Naive thymus-derived CD8-positive, alpha-beta T cell (primary cell): ENCODE measurements around the gene NCBP2. TPM values are rescaled to one million over a fixed set of nuclear protein-coding genes. Genes with fewer than 3 reads are reported as not detected.

Experiments used
- ATAC-seq, 2 donors: fragments of 150-1000 bp; cut with Tn5 transposase in 1 of 2; sonication (Bioruptor Pico), chemical (Tn5 transposase) in 1 of 2; 1 replicate in 1 of 2; 2 replicates in 1 of 2; pipeline ENCODE4 v1.10.0; 2021; ENCODE audit warnings: mild to moderate bottlenecking in 2 of 2, moderate library complexity in 2 of 2
- POLR2A ChIA-PET: fragments of 350-600 bp; sonication (Branson Sonifier 250); formaldehyde crosslinking; loops from one replicate; lab custom pipeline; 2021; ENCODE audit warnings: antibody characterized with exemption; lab: Charles Lee
- DNase-seq, 10 donors: peaks; one replicate each; pipeline versions ENCODE4 v3.0.0 to v3.0.0-alpha.2; 2020 to 2022
- H3K27ac Mint-ChIP-seq, 10 donors: one replicate each; pipeline ENCODE4 v1.8.0; 2020 to 2022; ENCODE audit warnings: mild to moderate bottlenecking in 10 of 10, mixed read lengths in 10 of 10, moderate library complexity in 4 of 10, inconsistent platforms in 1 of 10
- H3K27me3 Mint-ChIP-seq, 5 donors: one replicate each; pipeline ENCODE4 v1.8.0; 2021 to 2022; ENCODE audit warnings: mixed read lengths in 5 of 5
- H3K36me3 Mint-ChIP-seq, 3 donors: one replicate each; pipeline ENCODE4 v1.8.0; 2020 to 2022; ENCODE audit warnings: mixed read lengths in 3 of 3, mild to moderate bottlenecking in 2 of 3, inconsistent platforms in 1 of 3
- H3K4me1 Mint-ChIP-seq, 4 donors: one replicate each; pipeline ENCODE4 v1.8.0; 2021 to 2022; ENCODE audit warnings: mixed read lengths in 4 of 4
- H3K4me3 Mint-ChIP-seq, 10 donors: one replicate each; pipeline ENCODE4 v1.8.0; 2020 to 2022; ENCODE audit warnings: mild to moderate bottlenecking in 10 of 10, mixed read lengths in 10 of 10, moderate library complexity in 6 of 10, inconsistent platforms in 1 of 10
- H3K9me3 Mint-ChIP-seq, 9 donors: one replicate each; pipeline ENCODE4 v1.8.0; 2020 to 2022; ENCODE audit warnings: mixed read lengths in 9 of 9, mild to moderate bottlenecking in 3 of 9, inconsistent platforms in 1 of 9, moderate library complexity in 1 of 9
- polyA plus RNA-seq, 3 donors: library from polyadenylated mRNA; unstranded; fragments of 300-500 nt; fragmentation: Illumina TruSeq; gene quantifications; one replicate each; pipeline ENCODE4 v1.2.3, GENCODE V29; 2021
- total RNA-seq, 8 experiments: library from RNA in 2 of 8; stranded (reverse) in 2 of 8; gene quantifications; one replicate each; pipeline ENCODE4 v1.2.3 and lab custom pipeline; 2021 to 2026

The NCBP2 gene
- total and polyA plus RNA-seq, 5 experiments from 2014 or later, result 54.9 to 87.0 (median 80.5) TPM

DNA sequence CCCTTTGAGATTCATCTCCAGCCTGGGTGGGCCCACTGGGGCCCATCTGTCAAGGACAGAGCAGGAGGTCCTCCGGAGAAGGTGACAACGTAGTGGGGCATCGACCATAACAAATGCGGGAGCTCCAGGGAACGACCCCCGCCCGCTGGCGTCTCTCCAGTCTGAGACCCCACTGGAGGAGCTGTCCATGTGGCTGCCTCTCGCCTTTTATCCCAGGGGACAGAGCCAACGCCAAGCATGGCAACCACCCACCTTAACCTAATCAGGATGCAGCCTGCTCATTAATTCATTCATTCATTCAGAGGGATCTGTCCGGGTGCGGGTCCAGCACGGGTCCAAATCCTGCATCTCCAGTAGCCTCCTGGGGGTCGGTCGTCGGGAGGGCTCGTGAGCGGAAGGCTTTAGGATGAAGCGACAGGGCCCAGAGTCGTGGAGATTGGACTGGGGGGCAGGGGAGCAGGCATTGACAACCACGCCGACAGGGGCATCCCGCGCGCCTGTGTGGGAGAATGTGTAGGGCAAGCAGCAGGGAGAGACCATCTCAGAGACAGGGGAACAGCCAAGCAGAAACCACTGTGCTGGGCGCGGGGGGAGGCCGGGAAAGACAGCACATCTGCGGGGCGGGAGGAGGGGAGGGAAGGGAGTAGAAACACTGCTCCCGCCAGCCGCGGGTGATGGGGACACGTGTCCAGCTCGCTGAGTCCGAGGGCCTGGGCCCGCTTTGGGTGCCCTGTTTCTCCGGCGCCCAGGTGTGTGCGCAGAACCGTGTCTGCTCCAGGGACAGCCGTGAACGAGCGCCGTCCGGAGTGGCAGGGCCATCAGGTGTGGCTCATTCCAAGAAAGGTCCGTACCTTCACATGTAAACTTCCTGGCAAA lies 24.4 kb upstream of the NCBP2 start:
- Mint-ChIP-seq H3K36me3 (no peaks in the 10 kb centered on the region), H3K4me3 (peak overlapping the region in 6 of 10 donors; percentile 4 to 76 (median 52)), H3K4me1 (peaks cover 3 to 12% (median 6%) of the 10 kb centered on the region in 4 donors), H3K27me3 (peaks cover 0 to 19% (median 10%) of the 10 kb centered on the region in 5 donors), H3K9me3 (no peaks in the 10 kb centered on the region), H3K27ac (peak overlapping the region in 1 of 10 donors; percentile 24)
- no peak for DNase-seq
- POLR2A ChIA-PET, result no interaction called here
- ATAC-seq, result no peak

DNA sequence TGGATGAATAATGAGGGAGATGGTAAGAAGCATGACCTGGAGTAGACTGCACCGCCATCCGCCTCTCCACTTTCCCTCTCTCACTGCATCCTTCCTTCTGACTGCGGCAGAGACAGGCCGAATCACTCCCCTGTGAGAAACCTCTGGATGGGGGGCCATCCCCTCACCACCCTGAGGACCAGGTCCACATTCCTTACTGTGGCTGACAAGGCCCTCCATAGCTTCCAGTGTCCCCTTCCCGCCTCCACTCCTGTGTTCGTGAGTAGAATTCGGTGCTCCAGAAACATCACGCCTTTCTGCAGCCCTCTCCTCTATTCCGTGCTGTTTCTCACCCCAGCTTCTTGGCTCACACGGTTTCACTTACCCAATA lies 23.5 kb upstream of the NCBP2 start:
- Mint-ChIP-seq H3K4me3 (no peak overlapping the region), H3K4me1 (peaks cover 3 to 12% (median 6%) of the 10 kb centered on the region in 4 donors), H3K27ac (no peak overlapping the region), H3K36me3 (no peaks in the 10 kb centered on the region), H3K27me3 (peaks cover 0 to 18% (median 10%) of the 10 kb centered on the region in 5 donors), H3K9me3 (no peaks in the 10 kb centered on the region)
- no peak for DNase-seq
- POLR2A ChIA-PET, result no interaction called here
- ATAC-seq, result no peak

DNA sequence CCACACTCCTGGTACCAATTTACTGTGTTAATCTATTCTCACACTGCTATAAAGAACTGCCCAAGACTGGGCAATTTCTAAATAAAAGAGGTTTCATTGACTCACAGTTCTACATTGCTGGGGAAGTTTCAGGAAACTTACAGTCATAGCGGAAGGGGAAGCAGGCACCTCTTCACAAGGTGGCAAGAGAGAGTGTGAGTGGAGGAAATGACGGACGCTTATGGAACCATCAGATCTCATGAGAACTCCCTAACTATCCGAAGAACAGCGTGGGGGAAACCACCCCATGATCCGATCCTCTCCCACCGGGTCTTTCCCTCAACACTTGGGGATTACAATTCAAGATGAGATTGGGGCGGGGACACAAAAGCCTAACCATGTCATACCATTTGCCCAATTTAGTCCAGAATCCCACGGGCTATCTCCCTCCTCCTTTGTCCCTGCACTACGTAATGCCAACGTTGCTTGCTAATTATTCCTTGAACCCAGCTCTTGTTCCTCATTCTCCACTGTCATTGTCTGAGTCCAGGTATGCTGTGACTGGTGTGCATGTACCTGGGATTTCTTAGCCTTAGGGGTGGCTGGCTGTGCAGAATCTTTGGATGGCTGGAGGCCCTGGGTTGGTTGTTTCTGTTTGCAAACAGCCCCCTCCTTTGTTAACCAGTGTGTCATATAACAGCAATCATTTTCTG lies 22.9 kb upstream of the NCBP2 start:
- H3K4me3 Mint-ChIP-seq, result no peak overlapping the region
- no peaks in the 10 kb centered on the region for H3K36me3 Mint-ChIP-seq
- no peak for ATAC-seq
- peaks cover 0 to 18% (median 10%) of the 10 kb centered on the region in 5 donors for H3K27me3 Mint-ChIP-seq
- H3K4me1 Mint-ChIP-seq, result peaks cover 1 to 10% (median 6%) of the 10 kb centered on the region in 4 donors
- H3K27ac Mint-ChIP-seq, result peak overlapping the region in 1 of 10 donors; percentile 38
- POLR2A ChIA-PET, result no interaction called here
- no peaks in the 10 kb centered on the region for H3K9me3 Mint-ChIP-seq
- DNase-seq, result no peak

DNA sequence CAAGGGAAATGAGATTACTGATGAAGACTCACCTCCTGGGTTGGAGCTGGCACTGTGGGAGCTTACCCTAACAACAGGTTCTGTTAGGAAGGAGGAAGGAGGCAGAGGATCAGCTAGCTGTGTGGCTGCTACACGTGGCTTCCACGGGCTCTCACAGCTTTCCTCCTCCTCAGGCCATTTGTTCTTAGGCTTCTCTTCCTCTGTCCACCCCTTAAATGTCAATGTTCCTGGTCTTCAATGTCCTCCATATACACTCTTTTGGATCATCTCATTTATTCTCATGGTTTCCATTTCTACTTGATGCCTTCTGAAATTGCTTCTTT lies 21.3 kb upstream of the NCBP2 start:
- peaks cover 0 to 7% (median 3%) of the 10 kb centered on the region in 4 donors for H3K4me1 Mint-ChIP-seq
- H3K36me3 Mint-ChIP-seq, result no peaks in the 10 kb centered on the region
- POLR2A ChIA-PET, result no interaction called here
- H3K27me3 Mint-ChIP-seq, result peaks cover 0 to 18% (median 6%) of the 10 kb centered on the region in 5 donors
- H3K9me3 Mint-ChIP-seq, result no peaks in the 10 kb centered on the region
- no peak for DNase-seq
- no peak for ATAC-seq
- no peak overlapping the region for H3K4me3 Mint-ChIP-seq
- H3K27ac Mint-ChIP-seq, result no peak overlapping the region

DNA sequence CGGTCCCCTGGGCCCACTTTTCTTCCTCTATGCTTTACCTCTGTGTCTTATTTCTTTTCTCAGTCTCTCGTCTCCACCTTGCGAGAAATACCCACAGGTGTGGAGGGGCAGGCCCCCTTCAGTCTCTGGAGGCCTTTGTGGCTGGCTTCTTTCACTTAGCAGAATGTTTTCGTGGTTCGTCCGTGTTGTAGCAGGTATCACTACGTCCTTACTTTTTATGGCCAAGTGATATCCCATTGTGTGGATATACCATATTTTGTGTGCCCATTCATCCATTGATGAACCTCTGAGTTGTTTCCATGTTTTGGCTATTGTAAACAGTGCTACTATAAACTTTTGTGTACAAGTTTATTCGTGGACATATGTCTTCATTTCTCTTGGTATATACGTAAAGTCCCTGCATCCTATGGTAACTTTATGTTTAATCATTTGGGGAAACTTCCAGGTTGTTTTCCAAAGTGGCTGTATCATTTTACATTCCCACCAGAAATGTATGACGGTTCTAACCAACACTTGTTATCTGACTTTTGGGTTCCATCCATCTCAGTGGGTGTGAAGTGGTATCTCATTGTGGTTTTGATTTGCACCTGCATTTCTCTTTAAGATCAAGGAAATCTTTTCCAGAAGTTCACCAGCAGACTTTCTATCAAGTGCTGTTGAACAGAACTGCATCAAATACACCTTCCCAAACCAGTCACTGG lies 20.8 kb upstream of the NCBP2 start:
- H3K4me3 Mint-ChIP-seq, result no peak overlapping the region
- peaks cover 0 to 6% (median 3%) of the 10 kb centered on the region in 4 donors for H3K4me1 Mint-ChIP-seq
- no peaks in the 10 kb centered on the region for H3K9me3 Mint-ChIP-seq
- ATAC-seq, result no peak
- no peaks in the 10 kb centered on the region for H3K36me3 Mint-ChIP-seq
- H3K27me3 Mint-ChIP-seq, result peaks cover 0 to 18% (median 6%) of the 10 kb centered on the region in 5 donors
- peak overlapping the region in 1 of 10 donors; percentile 14 for H3K27ac Mint-ChIP-seq
- POLR2A ChIA-PET, result no interaction called here
- no peak for DNase-seq

DNA sequence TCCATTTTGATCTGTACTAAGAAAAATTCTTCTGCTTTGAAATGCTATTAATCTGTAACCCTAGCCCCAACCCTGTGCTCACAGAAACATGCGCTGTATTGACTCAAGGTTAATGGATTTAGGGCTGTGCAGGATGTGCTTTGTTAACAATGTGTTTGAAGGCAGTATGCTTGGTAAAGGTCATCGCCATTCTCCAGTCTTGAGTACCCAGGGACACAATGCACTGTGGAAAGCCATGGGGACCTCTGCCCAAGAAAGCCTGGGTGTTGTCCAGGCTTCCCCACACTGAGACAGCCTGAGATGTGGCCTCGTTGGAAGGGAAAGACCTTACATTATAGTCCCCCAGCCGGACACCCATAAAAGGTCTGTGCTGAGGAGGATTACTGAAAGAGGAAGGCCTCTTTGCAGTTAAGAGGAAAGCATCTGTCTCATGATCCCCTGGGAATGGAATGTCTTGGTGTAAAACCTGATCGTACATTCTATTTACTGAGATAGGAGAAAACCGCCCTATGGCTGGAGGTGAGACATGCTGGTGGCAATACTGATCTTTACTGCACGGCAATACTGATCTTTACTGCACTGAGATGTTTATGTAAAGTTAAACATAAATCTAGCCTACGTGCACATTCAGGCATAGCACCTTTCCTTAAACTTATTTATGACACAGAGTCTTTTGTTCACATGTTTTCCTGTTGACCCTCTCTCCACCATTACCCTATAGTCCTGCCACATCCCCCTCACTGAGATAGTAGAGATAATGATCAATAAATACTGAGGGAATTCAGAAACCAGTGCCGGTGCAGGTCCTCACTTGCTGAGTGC lies 20.0 kb upstream of the NCBP2 start:
- Mint-ChIP-seq H3K4me1 (no peaks in the 10 kb centered on the region), H3K4me3 (no peak overlapping the region), H3K9me3 (no peaks in the 10 kb centered on the region), H3K27me3 (peaks cover 0 to 11% (median 4%) of the 10 kb centered on the region in 5 donors), H3K27ac (peak overlapping the region in 1 of 10 donors; percentile 14), H3K36me3 (no peaks in the 10 kb centered on the region)
- DNase-seq (no peak), ATAC-seq (no peak)
- POLR2A ChIA-PET, result no interaction called here

DNA sequence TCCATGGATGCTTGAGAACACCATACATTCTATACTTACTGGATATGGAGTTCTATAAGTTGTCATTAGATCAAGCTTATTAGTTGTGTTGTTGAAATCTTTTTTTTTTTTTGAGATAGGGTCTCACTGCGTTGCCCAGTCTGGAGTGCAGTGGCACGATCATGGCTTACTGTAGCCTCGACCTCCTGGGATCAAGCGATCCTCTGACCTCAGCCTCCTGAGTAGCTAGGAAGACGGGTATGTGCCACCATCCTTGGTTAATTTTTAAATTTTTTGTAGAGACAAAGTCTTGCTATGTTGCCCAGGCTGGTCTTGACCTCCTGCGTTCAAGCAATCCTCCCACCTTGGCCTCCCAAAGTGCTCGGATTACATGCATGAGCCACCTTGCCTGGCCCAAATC lies 12.5 kb upstream of the NCBP2 start:
- POLR2A ChIA-PET, result no interaction called here
- H3K4me3 Mint-ChIP-seq, result no peak overlapping the region
- ATAC-seq (no peak), DNase-seq (no peak)
- H3K27ac Mint-ChIP-seq, result no peak overlapping the region
- no peaks in the 10 kb centered on the region for H3K36me3 Mint-ChIP-seq
- peaks cover 0 to 6% (median 4%) of the 10 kb centered on the region in 5 donors for H3K27me3 Mint-ChIP-seq
- H3K9me3 Mint-ChIP-seq, result no peaks in the 10 kb centered on the region
- H3K4me1 Mint-ChIP-seq, result no peaks in the 10 kb centered on the region

DNA sequence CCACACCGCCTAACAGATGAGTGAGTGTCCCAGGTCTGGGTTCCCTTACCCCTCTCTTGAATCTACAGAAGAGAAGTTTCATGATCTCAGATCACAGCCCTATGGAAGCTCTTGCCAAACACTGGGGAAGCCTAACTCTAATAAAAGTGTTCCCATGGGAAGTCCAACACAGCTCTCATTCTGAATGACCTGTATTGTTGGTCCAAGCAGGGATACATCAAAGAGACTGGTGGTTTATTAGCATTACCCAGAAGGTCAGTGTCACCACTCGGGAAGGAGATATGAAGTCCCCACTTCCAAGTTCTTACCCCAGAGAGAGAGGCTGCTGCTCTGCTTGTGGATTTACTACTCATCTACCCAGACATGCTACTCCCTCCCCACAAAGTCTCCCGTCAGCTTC lies 9.0 kb upstream of the NCBP2 start:
- no peak overlapping the region for H3K4me3 Mint-ChIP-seq
- DNase-seq (no peak), ATAC-seq (no peak)
- POLR2A ChIA-PET, result no interaction called here
- H3K27me3 Mint-ChIP-seq, result peaks cover 0 to 5% (median 1%) of the 10 kb centered on the region in 5 donors
- H3K27ac Mint-ChIP-seq, result no peak overlapping the region
- peaks cover 0 to 2% (median under 1%) of the 10 kb centered on the region in 4 donors for H3K4me1 Mint-ChIP-seq
- H3K9me3 Mint-ChIP-seq, result no peaks in the 10 kb centered on the region
- no peaks in the 10 kb centered on the region for H3K36me3 Mint-ChIP-seq

DNA sequence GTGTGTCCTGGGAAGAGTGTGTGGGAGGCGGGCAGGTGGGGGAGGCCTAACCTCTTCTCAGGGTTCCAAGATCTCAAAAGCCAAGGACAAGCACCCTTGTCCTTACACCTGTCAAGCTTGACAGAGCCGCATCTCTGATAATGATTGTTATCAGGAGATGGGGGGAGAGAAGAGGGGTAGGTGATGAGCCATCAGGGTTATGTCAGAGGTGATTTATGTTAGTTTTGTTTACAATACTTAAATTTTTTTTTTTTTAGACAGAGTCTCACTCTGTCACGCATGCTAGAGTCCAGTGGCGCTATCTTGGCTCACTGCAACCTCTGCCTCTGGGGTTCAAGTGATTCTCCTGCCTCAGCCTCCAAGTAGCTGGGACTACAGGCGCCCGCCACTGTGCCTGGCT lies 7.4 kb upstream of the NCBP2 start:
- H3K36me3 Mint-ChIP-seq, result peaks cover 0 to 3% (median 0%) of the 10 kb centered on the region in 3 donors
- H3K27me3 Mint-ChIP-seq, result peaks cover 0 to 5% (median 0%) of the 10 kb centered on the region in 5 donors
- ATAC-seq (no peak), DNase-seq (no peak)
- H3K4me3 Mint-ChIP-seq, result no peak overlapping the region
- no peaks in the 10 kb centered on the region for H3K9me3 Mint-ChIP-seq
- POLR2A ChIA-PET, result no interaction called here
- H3K4me1 Mint-ChIP-seq, result peaks cover 2 to 4% (median 3%) of the 10 kb centered on the region in 4 donors
- peak overlapping the region in 1 of 10 donors; percentile 43 for H3K27ac Mint-ChIP-seq

DNA sequence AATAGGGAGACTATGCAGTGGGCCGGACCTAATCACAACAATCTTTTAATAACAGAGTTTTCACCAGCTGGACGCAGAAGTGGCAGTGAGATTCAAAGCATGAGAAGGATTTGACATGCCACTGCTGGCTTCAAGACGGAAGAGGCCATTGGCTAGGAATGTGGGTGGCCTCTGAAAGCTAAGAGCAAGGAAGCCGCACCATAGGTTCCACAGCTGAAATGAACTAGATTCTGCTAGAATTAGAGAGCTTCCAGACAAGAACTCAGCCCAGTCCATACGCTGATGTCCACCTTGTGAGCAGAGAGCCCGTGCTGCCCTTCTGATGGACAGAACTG lies 6.9 kb upstream of the NCBP2 start:
- Mint-ChIP-seq H3K9me3 (no peaks in the 10 kb centered on the region), H3K27me3 (peaks cover 0 to 3% (median 0%) of the 10 kb centered on the region in 5 donors), H3K27ac (peak overlapping the region in 1 of 10 donors; percentile 41), H3K4me3 (no peak overlapping the region), H3K4me1 (peaks cover 4 to 9% (median 8%) of the 10 kb centered on the region in 4 donors), H3K36me3 (peaks cover 0 to 7% (median 0%) of the 10 kb centered on the region in 3 donors)
- no peak for ATAC-seq
- DNase-seq, result no peak
- POLR2A ChIA-PET, result no interaction called here

DNA sequence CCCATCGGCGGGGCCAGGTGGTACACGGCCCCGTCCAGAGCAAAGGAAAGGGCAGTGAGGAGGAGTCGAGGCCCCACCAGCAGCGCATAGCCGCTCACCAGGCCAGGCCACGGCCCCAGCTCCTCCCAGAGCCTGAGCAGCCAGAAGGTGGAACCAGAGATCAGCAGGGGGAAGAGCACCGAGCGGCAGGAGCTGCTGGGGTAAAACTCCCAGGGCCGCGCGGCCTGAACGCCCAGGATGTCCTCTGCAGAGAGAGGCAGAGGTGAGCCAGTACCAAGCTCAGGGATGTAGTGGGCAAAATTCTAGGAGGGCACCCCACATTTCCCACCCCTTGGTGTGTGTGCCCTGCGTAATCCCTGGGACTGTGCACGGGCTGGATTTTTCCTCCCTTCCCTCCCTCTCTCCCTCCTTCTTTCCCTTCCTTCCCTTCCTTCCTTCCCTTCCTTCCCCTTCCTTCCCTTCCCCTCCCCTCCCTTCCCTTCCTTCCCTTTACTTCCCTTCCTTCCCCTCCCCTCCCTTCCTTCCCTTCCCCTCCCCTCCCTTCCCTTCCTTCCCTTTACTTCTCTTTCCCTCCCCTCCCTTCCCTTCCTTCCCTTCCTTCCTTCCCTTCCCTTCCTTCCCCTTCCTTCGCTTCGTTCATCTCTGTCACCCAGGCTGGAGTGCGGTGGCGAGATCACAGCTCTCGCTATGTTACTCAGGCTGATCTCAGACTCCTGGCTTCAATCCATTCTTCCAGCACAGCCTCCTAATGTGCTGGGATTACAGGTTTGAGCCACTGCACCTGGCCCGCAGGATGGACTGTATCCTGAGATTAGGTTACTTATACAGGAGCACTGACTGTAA lies 6.3 kb upstream of the NCBP2 start:
- Mint-ChIP-seq H3K27me3 (peaks cover 0 to 3% (median 0%) of the 10 kb centered on the region in 5 donors), H3K9me3 (no peaks in the 10 kb centered on the region), H3K4me1 (peaks cover 5 to 15% (median 14%) of the 10 kb centered on the region in 4 donors), H3K36me3 (peaks cover 0 to 7% (median 0%) of the 10 kb centered on the region in 3 donors), H3K27ac (no peak overlapping the region), H3K4me3 (no peak overlapping the region)
- ATAC-seq, result no peak
- DNase-seq, result no peak
- POLR2A ChIA-PET, result interaction anchor here (1.0 kb wide), 1 partner anchor 81 kb away, joined by 3 read pairs; the partner anchor contains the start of gene SENP5
